Measurements from ENCODE around the gene LY9.

GRCh38 chr1:160830321-160831153, 34.6 kb downstream of the LY9 start:
- no peak for TF ChIP-seq MAX (IDR thresholded peaks at IDR 0.05; ENCODE audit: low read depth, low read length)
- peak; percentile 83 for TF ChIP-seq CTCF (IDR thresholded peaks at IDR 0.05; ENCODE audit: low read depth, low read length)
- no peak for TF ChIP-seq POLR2A (IDR thresholded peaks at IDR 0.05; ENCODE audit: extremely low read depth, insufficient read length)

Data from NB4 (cell line).